ENCODE measurements around the gene RBBP8NL.

Gene RBBP8NL

GRCh38 chr20:62444286-62444685, 16.9 kb upstream of the RBBP8NL start:
- Histone ChIP-seq H3K79me2 (ENCODE audit: insufficient read depth, low read length) (no peaks in the 10 kb centered on the region), H3K9me2 (replicated peaks; ENCODE audit: insufficient read depth, low read length) (no peaks in the 10 kb centered on the region), H2AFZ (ENCODE audit: low read depth, low read length, severe bottlenecking) (no peak overlapping the region), H3K27ac (ENCODE audit: low read depth, low read length) (no peak overlapping the region), H3F3A (ENCODE audit: insufficient read depth) (no peaks in the 10 kb centered on the region), H4K20me1 (ENCODE audit: low read depth, low read length) (no peaks in the 10 kb centered on the region), H3K27me3 (ENCODE audit: low read length) (no peaks in the 10 kb centered on the region), H3K36me3 (ENCODE audit: low read length) (no peaks in the 10 kb centered on the region), H3K9ac (ENCODE audit: low read length) (no peak overlapping the region), H3K4me2 (ENCODE audit: low read depth, low read length, poor library complexity, severe bottlenecking) (no peak overlapping the region), H3K9me3 (ENCODE audit: insufficient read depth, low read length) (no peaks in the 10 kb centered on the region), H3K4me3 (ENCODE audit: insufficient read depth, low read length, poor library complexity, severe bottlenecking) (no peak overlapping the region)
- TF ChIP-seq CTCF (IDR thresholded peaks at IDR 0.05; ENCODE audit: insufficient read depth, low read length, poor library complexity, severe bottlenecking) (no peak), EZH2phosphoT487 (conservative IDR thresholded peaks at IDR 0.05; ENCODE audit: low read length) (no peak)

GRCh38 chr20:62441987-62442539, 14.7 kb upstream of the RBBP8NL start:
- Histone ChIP-seq H3K9ac (ENCODE audit: low read length) (no peak overlapping the region), H3K4me2 (ENCODE audit: low read depth, low read length, poor library complexity, severe bottlenecking) (no peak overlapping the region), H3K9me2 (replicated peaks; ENCODE audit: insufficient read depth, low read length) (no peaks in the 10 kb centered on the region), H3F3A (ENCODE audit: insufficient read depth) (no peaks in the 10 kb centered on the region), H3K27ac (ENCODE audit: low read depth, low read length) (no peak overlapping the region), H3K79me2 (ENCODE audit: insufficient read depth, low read length) (no peaks in the 10 kb centered on the region), H4K20me1 (ENCODE audit: low read depth, low read length) (no peaks in the 10 kb centered on the region), H3K9me3 (ENCODE audit: insufficient read depth, low read length) (no peaks in the 10 kb centered on the region), H3K36me3 (ENCODE audit: low read length) (no peaks in the 10 kb centered on the region), H3K27me3 (ENCODE audit: low read length) (no peaks in the 10 kb centered on the region), H3K4me3 (ENCODE audit: insufficient read depth, low read length, poor library complexity, severe bottlenecking) (no peak overlapping the region), H2AFZ (ENCODE audit: low read depth, low read length, severe bottlenecking) (no peak overlapping the region)
- TF ChIP-seq CTCF (IDR thresholded peaks at IDR 0.05; ENCODE audit: insufficient read depth, low read length, poor library complexity, severe bottlenecking) (no peak), EZH2phosphoT487 (conservative IDR thresholded peaks at IDR 0.05; ENCODE audit: low read length) (no peak)

- H3K4me2 ChIP-seq (ENCODE audit: low read depth, low read length, poor library complexity, severe bottlenecking) = no peak overlapping the region
- H3K27me3 ChIP-seq (ENCODE audit: low read length) = no peaks in the 10 kb centered on the region
- no peak overlapping the region for H3K9ac ChIP-seq (ENCODE audit: low read length)
- no peak overlapping the region for H3K27ac ChIP-seq (ENCODE audit: low read depth, low read length)
- no peaks in the 10 kb centered on the region for H3K36me3 ChIP-seq (ENCODE audit: low read length)
- H3F3A ChIP-seq (ENCODE audit: insufficient read depth) = no peaks in the 10 kb centered on the region
- no peak overlapping the region for H3K4me3 ChIP-seq (ENCODE audit: insufficient read depth, low read length, poor library complexity, severe bottlenecking)
- no peaks in the 10 kb centered on the region for H3K9me3 ChIP-seq (ENCODE audit: insufficient read depth, low read length)
- no peak overlapping the region for H2AFZ ChIP-seq (ENCODE audit: low read depth, low read length, severe bottlenecking)
- no peaks in the 10 kb centered on the region for H3K79me2 ChIP-seq (ENCODE audit: insufficient read depth, low read length)
- no peak for TF ChIP-seq EZH2phosphoT487 (conservative IDR thresholded peaks at IDR 0.05; ENCODE audit: low read length)
- TF ChIP-seq CTCF (IDR thresholded peaks at IDR 0.05; ENCODE audit: insufficient read depth, low read length, poor library complexity, severe bottlenecking) = no peak
- no peaks in the 10 kb centered on the region for H3K9me2 ChIP-seq (replicated peaks; ENCODE audit: insufficient read depth, low read length)
- no peaks in the 10 kb centered on the region for H4K20me1 ChIP-seq (ENCODE audit: low read depth, low read length)
These were observed 11.9 kb upstream of the RBBP8NL start for GRCh38 chr20:62439218-62439617.
